HL-60/S4 treated with retinoic acid at 250 ng/mL for 4 days and 3 days (cell line): ENCODE results near the gene ALG3.

ENCODE experiments used
- in situ Hi-C: fragments of 300-500 bp; cut with MboI; formaldehyde crosslinking; loops from 2 replicates; pipeline ENCODE4 v1.7.0; 2022; ENCODE audit warnings: low sequenced_read_pairs

Gene ALG3

GRCh38 chr3:184236033-184236410 is 12.7 kb downstream of the ALG3 start:
- in situ Hi-C loops, result no loop called here

- in situ Hi-C loops, result no loop called here
Observed at GRCh38 chr3:184235381-184236032, 13.3 kb downstream of the ALG3 start.

- in situ Hi-C loops, result no loop called here
Observed at GRCh38 chr3:184234671-184235380, 13.9 kb downstream of the ALG3 start.

GRCh38 chr3:184234224-184234623 is 14.5 kb downstream of the ALG3 start:
- in situ Hi-C loops, result no loop called here

- in situ Hi-C loops, result no loop called here
Observed at GRCh38 chr3:184233127-184233843, 15.5 kb downstream of the ALG3 start.

- in situ Hi-C loops, result no loop called here
Observed at GRCh38 chr3:184231671-184232070, 17.1 kb downstream of the ALG3 start.

- in situ Hi-C loops, result no loop called here
Observed at GRCh38 chr3:184230603-184231528, 17.9 kb downstream of the ALG3 start.

- in situ Hi-C loops, result no loop called here
Observed at GRCh38 chr3:184230081-184230602, 18.6 kb downstream of the ALG3 start.

- in situ Hi-C loops, result no loop called here
Observed at GRCh38 chr3:184229394-184230080, 19.2 kb downstream of the ALG3 start, which contains the start of gene VWA5B2. Gene VWA5B2, plus strand, starts transcription at chr3:184229585. Its CDS starts 944 bp downstream, at chr3:184230529.

GRCh38 chr3:184228376-184229137 is 20.2 kb downstream of the ALG3 start:
- in situ Hi-C loops, result no loop called here

- in situ Hi-C loops, result no loop called here
Observed at GRCh38 chr3:184227481-184227935, 21.3 kb downstream of the ALG3 start.

- in situ Hi-C loops, result no loop called here
Observed at GRCh38 chr3:184223946-184224345, 24.8 kb downstream of the ALG3 start.

- in situ Hi-C loops, result no loop called here
Observed at GRCh38 chr3:184222521-184222920, 26.2 kb downstream of the ALG3 start.

GRCh38 chr3:184218814-184219213 is 29.9 kb downstream of the ALG3 start:
- in situ Hi-C loops, result no loop called here

GRCh38 chr3:184211718-184212117 is 37.0 kb downstream of the ALG3 start:
- in situ Hi-C loops, result no loop called here

- in situ Hi-C loops, result no loop called here
Observed at GRCh38 chr3:184211297-184211696, 37.5 kb downstream of the ALG3 start.

GRCh38 chr3:184209146-184209923 is 39.4 kb downstream of the ALG3 start:
- in situ Hi-C loops, result no loop called here

- in situ Hi-C loops, result no loop called here
Observed at GRCh38 chr3:184203526-184203925, 45.2 kb downstream of the ALG3 start.
